Measurements from ENCODE around the gene IPPK. TPM values are rescaled to one million over a fixed set of nuclear protein-coding genes. Genes with fewer than 3 reads are reported as not detected.
A peak's percentile ranks its signal among the peaks of the same experiment; 100 is the strongest.

Gene IPPK
- polyA plus RNA-seq, 1 experiment = 16.2 TPM

- no peak overlapping the region for H3K4me3 ChIP-seq (ENCODE audit: low read depth, low read length)
- no peaks in the 10 kb centered on the region for H3K27me3 ChIP-seq (ENCODE audit: control insufficient read depth, insufficient read depth, low read length)
- H3K36me3 ChIP-seq (ENCODE audit: control insufficient read depth, insufficient read depth, low read length) = peaks cover 5% of the 10 kb centered on the region
- DNase-seq (ENCODE audit: low read depth) = no peak
- ChIA-PET CTCF (interaction anchor here (1.8 kb wide), 1 partner anchor 21 kb away, joined by 5 read pairs; no protein-coding TSS in a partner anchor), POLR2A (no interaction called here)
- no peak for TF ChIP-seq CTCF (IDR thresholded peaks at IDR 0.05; ENCODE audit: insufficient read depth, low read depth, low read length)
Measured at GRCh38 chr9:92612292-92612691, 57.6 kb downstream of the IPPK start.

- ChIA-PET POLR2A (no interaction called here), CTCF (interaction anchor here (0.6 to 1.0 kb wide), 2 partner anchors 98 to 104 kb away, joined by 3 read pairs; no protein-coding TSS in a partner anchor)
- Histone ChIP-seq H3K4me3 (ENCODE audit: low read depth, low read length) (no peak overlapping the region), H3K27me3 (ENCODE audit: control insufficient read depth, insufficient read depth, low read length) (no peaks in the 10 kb centered on the region), H3K36me3 (ENCODE audit: control insufficient read depth, insufficient read depth, low read length) (peaks cover 5% of the 10 kb centered on the region)
- no peak for DNase-seq (ENCODE audit: low read depth)
- TF ChIP-seq CTCF (IDR thresholded peaks at IDR 0.05; ENCODE audit: insufficient read depth, low read depth, low read length) = no peak
Measured at GRCh38 chr9:92611621-92612285, 58.2 kb downstream of the IPPK start.

- H3K27me3 ChIP-seq (ENCODE audit: control insufficient read depth, insufficient read depth, low read length) = no peaks in the 10 kb centered on the region
- peaks cover 5% of the 10 kb centered on the region for H3K36me3 ChIP-seq (ENCODE audit: control insufficient read depth, insufficient read depth, low read length)
- ChIA-PET POLR2A (interaction anchor here (0.6 kb wide), 1 partner anchor 120 kb away, joined by 3 read pairs; no protein-coding TSS in a partner anchor), CTCF (interaction anchor here (1.0 kb wide), 1 partner anchor 105 kb away, joined by 3 read pairs; no protein-coding TSS in a partner anchor)
- no peak for TF ChIP-seq CTCF (IDR thresholded peaks at IDR 0.05; ENCODE audit: insufficient read depth, low read depth, low read length)
- H3K4me3 ChIP-seq (ENCODE audit: low read depth, low read length) = no peak overlapping the region
- DNase-seq (ENCODE audit: low read depth) = peak; percentile 47
Measured at GRCh38 chr9:92610470-92611420, 59.2 kb downstream of the IPPK start.

GRCh38 chr9:92608909-92609445, 61.0 kb downstream of the IPPK start:
- Histone ChIP-seq H3K27me3 (ENCODE audit: control insufficient read depth, insufficient read depth, low read length) (no peaks in the 10 kb centered on the region), H3K4me3 (ENCODE audit: low read depth, low read length) (no peak overlapping the region), H3K36me3 (ENCODE audit: control insufficient read depth, insufficient read depth, low read length) (no peaks in the 10 kb centered on the region)
- TF ChIP-seq CTCF (IDR thresholded peaks at IDR 0.05; ENCODE audit: insufficient read depth, low read depth, low read length) = no peak
- POLR2A ChIA-PET = no interaction called here
- DNase-seq (ENCODE audit: low read depth) = no peak
- CTCF ChIA-PET = interaction anchor here (0.9 to 1.7 kb wide), 2 partner anchors 26 to 106 kb away, joined by 3 to 7 read pairs; no protein-coding TSS in a partner anchor

Measured in BJ (cell line).